GM12878 (cell line): ENCODE results near the gene VPREB1. TPM values are rescaled to one million over a fixed set of nuclear protein-coding genes. Genes with fewer than 3 reads are reported as not detected.

ENCODE experiments used
- ATAC-seq: fragments of 200-7000 bp; cut with Tn5 transposase; 3 replicates; pipeline ENCODE4 v1.9.1; 2020; ENCODE audit warnings: mild to moderate bottlenecking, moderate library complexity
- BruUV-seq: library from RNA; stranded (reverse); fragments of 400-500 nt; replicated peaks from 2 replicates; lab custom pipeline; 2021; lab: Mats Ljungman, UMichigan
- CTCF ChIA-PET: fragments of 300-600 bp; sonication (Branson Sonifier 250); formaldehyde crosslinking; extraction: SDS; loops from one replicate; lab custom pipeline; 2021; ENCODE audit warnings: inconsistent platforms; lab: Yijun Ruan, JAX
- POLR2A ChIA-PET: fragments of 350-600 bp; formaldehyde crosslinking; extraction: SDS; loops from one replicate; lab custom pipeline; 2021; ENCODE audit warnings: inconsistent platforms; lab: Charles Lee
- RAD21 ChIA-PET: fragments of 300-600 bp; sonication (Branson Sonifier 250); formaldehyde crosslinking; loops from one replicate; lab custom pipeline; 2023; ENCODE audit warnings: antibody characterized with exemption; ENCODE audit not compliant: unreplicated experiment; lab: Charles Lee
- SMC1A ChIA-PET: fragments of 300-600 bp; sonication (Branson Sonifier 250); formaldehyde crosslinking; loops from one replicate; lab custom pipeline; 2023; ENCODE audit not compliant: unreplicated experiment, uncharacterized antibody; lab: Charles Lee
- DNase-seq: peaks from one replicate; pipeline ENCODE4 v3.0.0-alpha.2; 2011; ENCODE audit warnings: low read depth, low spot score
- FAIRE-seq: peaks from 3 replicates; lab custom pipeline; 2011; peaks lifted over from hg19 to GRCh38; lab: Jason Lieb, UNC
- H2AFZ ChIP-seq: 2 replicates; pipeline ENCODE4 v1.6.0; 2011; ENCODE audit warnings: low read depth, low read length, control low read depth; ENCODE audit not compliant: control insufficient read depth
- H3K27ac ChIP-seq: 2 replicates; pipeline ENCODE4 v1.5.1; 2011; ENCODE audit warnings: control low read depth; ENCODE audit not compliant: control insufficient read depth, insufficient read depth
- H3K27me3 ChIP-seq, 2 experiments: replicated peaks in 1 of 2; 2 replicates each; pipeline versions ENCODE4 v1.6.0 to v1.6.1; 2011; ENCODE audit warnings: low read length in 1 of 2; ENCODE audit not compliant: control insufficient read depth in 2 of 2, insufficient read depth in 2 of 2
- H3K36me3 ChIP-seq, 2 experiments: 2 replicates each; pipeline ENCODE4 v1.5.1; 2011; ENCODE audit warnings: low read length in 1 of 2; ENCODE audit not compliant: control insufficient read depth in 2 of 2, insufficient read depth in 2 of 2
- H3K4me1 ChIP-seq: 2 replicates; pipeline ENCODE4 v1.6.1; 2011; ENCODE audit warnings: mild to moderate bottlenecking, low read length, moderate library complexity, mixed read lengths; ENCODE audit not compliant: control insufficient read depth, insufficient read depth
- H3K4me2 ChIP-seq: 2 replicates; pipeline ENCODE4 v1.6.0; 2011; ENCODE audit warnings: control low read depth; ENCODE audit not compliant: control insufficient read depth, insufficient read depth
- H3K4me3 ChIP-seq: fragments of 200-600 bp; sonication (generic); 2 replicates; pipeline ENCODE4 v1.5.1; 2016
- H3K79me2 ChIP-seq: 2 replicates; pipeline ENCODE4 v1.6.0; 2011; ENCODE audit warnings: low read length; ENCODE audit not compliant: control insufficient read depth, insufficient read depth
- H3K9ac ChIP-seq: 2 replicates; pipeline ENCODE4 v1.8.0; 2011; ENCODE audit warnings: low read length, control low read depth, mixed read lengths; ENCODE audit not compliant: control insufficient read depth, insufficient read depth
- H3K9me3 ChIP-seq: replicated peaks from 3 replicates; pipeline ENCODE4 v1.5.1; 2011; ENCODE audit warnings: mild to moderate bottlenecking, low read length; ENCODE audit not compliant: control insufficient read depth, insufficient read depth
- H4K20me1 ChIP-seq: 2 replicates; pipeline ENCODE4 v1.6.0; 2011; ENCODE audit not compliant: control insufficient read depth, insufficient read depth
- ASH2L ChIP-seq: fragments of 300-600, 200-600 bp; sonication (generic); IDR thresholded peaks from 2 replicates; pipeline ENCODE4 v1.6.1; 2017; ENCODE audit warnings: low read depth, mild to moderate bottlenecking, borderline replicate concordance
- BCL11A ChIP-seq: IDR thresholded peaks from 2 replicates; pipeline ENCODE4 v1.6.1; 2011; ENCODE audit warnings: low read depth, low read length
- BMI1 ChIP-seq: fragments of 450-650 bp; IDR thresholded peaks from 2 replicates; pipeline ENCODE4 v1.6.1; 2016; ENCODE audit warnings: mild to moderate bottlenecking, moderate library complexity, borderline replicate concordance
- CBX3 ChIP-seq: fragments of 200-600 bp; sonication (generic); IDR thresholded peaks from 2 replicates; pipeline ENCODE4 v1.6.1; 2016; ENCODE audit warnings: low read depth, borderline replicate concordance
- CBX5 ChIP-seq: sonication (generic); IDR thresholded peaks from 2 replicates; pipeline ENCODE4 v1.6.1; 2016; ENCODE audit warnings: low read depth, moderate library complexity, mild to moderate bottlenecking, inconsistent platforms
- CEBPB ChIP-seq, 2 experiments: fragments of 150-350 bp in 1 of 2; IDR thresholded peaks; 2 replicates each; pipeline ENCODE4 v1.6.1; 2012 to 2014; ENCODE audit warnings: low read depth in 2 of 2, low read length in 2 of 2, borderline replicate concordance in 1 of 2, inconsistent platforms in 1 of 2
- CREM ChIP-seq: IDR thresholded peaks from 2 replicates; pipeline ENCODE4 v1.6.1; 2014; ENCODE audit warnings: antibody characterized with exemption, low read depth
- DPF2 ChIP-seq: fragments of 450-650 bp; IDR thresholded peaks from 2 replicates; pipeline ENCODE4 v1.6.1; 2017; ENCODE audit warnings: mild to moderate bottlenecking
- EGR1 ChIP-seq, 2 experiments: IDR thresholded peaks; 1 replicate in 1 of 2; 2 replicates in 1 of 2; pipeline ENCODE4 v1.6.1; 2011 to 2012; ENCODE audit warnings: low read depth in 2 of 2, low read length in 2 of 2, borderline replicate concordance in 1 of 2, mild to moderate bottlenecking in 1 of 2, moderate library complexity in 1 of 2
- ETV6 ChIP-seq, 2 experiments: fragments of 450-650 bp in 1 of 2; IDR thresholded peaks in 1 of 2; conservative IDR thresholded peaks in 1 of 2; 2 replicates each; pipeline ENCODE4 v1.6.1; 2014; ENCODE audit warnings: antibody characterized with exemption in 1 of 2, borderline replicate concordance in 1 of 2, low read depth in 1 of 2, mild to moderate bottlenecking in 1 of 2, moderate library complexity in 1 of 2
- EZH2 ChIP-seq: IDR thresholded peaks from 2 replicates; pipeline ENCODE4 v1.6.1; 2012; ENCODE audit warnings: low read depth, mild to moderate bottlenecking, control low read depth, inconsistent platforms, low read length, borderline replicate concordance; ENCODE audit not compliant: control insufficient read depth
- FOXM1 ChIP-seq: IDR thresholded peaks from 2 replicates; pipeline ENCODE4 v1.6.1; 2012; ENCODE audit warnings: low read depth, mild to moderate bottlenecking, inconsistent platforms, low read length, moderate library complexity
- HDAC6 ChIP-seq: fragments of 200-600 bp; sonication (generic); IDR thresholded peaks from one replicate; pipeline ENCODE4 v1.8.0; 2017; ENCODE audit warnings: antibody characterized with exemption; ENCODE audit not compliant: unreplicated experiment
- MEF2B ChIP-seq: fragments of 450-650 bp; IDR thresholded peaks from 2 replicates; pipeline ENCODE4 v1.6.1; 2018; ENCODE audit warnings: mild to moderate bottlenecking, moderate library complexity; ENCODE audit not compliant: partially characterized antibody, poor library complexity, severe bottlenecking
- MYB ChIP-seq: fragments of 150-350 bp; IDR thresholded peaks from 2 replicates; pipeline ENCODE4 v1.6.1; 2014; ENCODE audit warnings: mild to moderate bottlenecking, low read depth, low read length, borderline replicate concordance
- NRF1 ChIP-seq: conservative IDR thresholded peaks from 2 replicates; pipeline ENCODE4 v1.6.1; 2011; ENCODE audit warnings: mild to moderate bottlenecking, low read depth, low read length, improper control_type of control experiment
- SPI1 ChIP-seq: IDR thresholded peaks from 2 replicates; pipeline ENCODE4 v1.6.1; 2011; ENCODE audit warnings: low read depth, mild to moderate bottlenecking, low read length, moderate library complexity, borderline replicate concordance; ENCODE audit not compliant: insufficient read depth
- SREBF1 ChIP-seq: IDR thresholded peaks from 2 replicates; pipeline ENCODE4 v1.6.1; 2012; ENCODE audit warnings: mild to moderate bottlenecking, low read length
- SREBF2 ChIP-seq: IDR thresholded peaks from 2 replicates; pipeline ENCODE4 v1.6.1; 2012; ENCODE audit warnings: mild to moderate bottlenecking, low read length
- STAT3 ChIP-seq: IDR thresholded peaks from 2 replicates; pipeline ENCODE4 v1.6.1; 2011; ENCODE audit warnings: low read depth, low read length, improper control_type of control experiment
- TARDBP ChIP-seq: IDR thresholded peaks from 2 replicates; pipeline ENCODE4 v1.6.1; 2016; ENCODE audit warnings: borderline replicate concordance
- WRNIP1 ChIP-seq: IDR thresholded peaks from 2 replicates; pipeline ENCODE4 v1.6.1; 2011; ENCODE audit warnings: low read depth, low read length, improper control_type of control experiment, borderline replicate concordance
- ZNF622 ChIP-seq: fragments of 450-650 bp; IDR thresholded peaks from 2 replicates; pipeline ENCODE4 v1.6.1; 2017; ENCODE audit warnings: mild to moderate bottlenecking, inconsistent platforms
- WGBS: methylation state at CpG from one replicate; pipeline ENCODE4 v1.1.6; 2016; ENCODE audit warnings: low lambda C conversion rate; ENCODE audit not compliant: insufficient replicate concordance, insufficient coverage; ENCODE audit errors: missing lambda C conversion rate; 5-methylcytosine and 5-hydroxymethylcytosine counted together
- in situ Hi-C: fragments of 300-500 bp; cut with MboI; formaldehyde crosslinking; loops from 9 replicates; pipeline ENCODE4 v1.14.3; 2018; ENCODE audit warnings: mixed read lengths
- intact Hi-C: fragments of 100-400 bp; cut with micrococcal nuclease; formaldehyde crosslinking; loops from one replicate; pipeline ENCODE4 v1.14.2; 2022; ENCODE audit not compliant: unreplicated experiment
- polyA plus RNA-seq, 11 experiments: library from polyadenylated mRNA; depleted of rRNA in 4 of 11; unstranded in 6 of 11; stranded (reverse) in 5 of 11; fragments of >200 nt; fragmentation: Nextera tagmentation in 4 of 11; fragmentation: Illumina TruSeq in 1 of 11; extraction: Ambion mirVana in 4 of 11; extraction: Trizol in 1 of 11; gene quantifications; 1 replicate in 1 of 11; 2 replicates in 10 of 11; pipeline versions ENCODE4 v1.2.1 to v1.2.3, GENCODE V29; 2011 to 2016; ENCODE audit warnings: inconsistent platforms in 2 of 11, missing spikeins in 2 of 11, low read depth in 1 of 11
- total RNA-seq, 4 experiments: library from RNA; depleted of rRNA in 3 of 4; stranded (reverse); fragments of >200 nt in 3 of 4; fragmentation: Illumina TruSeq in 1 of 4; extraction: Trizol in 1 of 4; gene quantifications; 2 replicates each; pipeline versions ENCODE4 v1.2.1 to v1.2.3, GENCODE V29; 2013 to 2021
- TF ChIP-seq, protein P1 (sequence below): fragments of 150-350 bp; IDR thresholded peaks from 2 replicates; pipeline ENCODE4 v1.6.1; 2016; ENCODE audit warnings: low read depth, low read length

The VPREB1 gene
- total and polyA plus RNA-seq, 10 of the 15 experiments (the other 5 are each of a cell fraction or from before 2014, with no cell fraction given): not detected

DNA sequence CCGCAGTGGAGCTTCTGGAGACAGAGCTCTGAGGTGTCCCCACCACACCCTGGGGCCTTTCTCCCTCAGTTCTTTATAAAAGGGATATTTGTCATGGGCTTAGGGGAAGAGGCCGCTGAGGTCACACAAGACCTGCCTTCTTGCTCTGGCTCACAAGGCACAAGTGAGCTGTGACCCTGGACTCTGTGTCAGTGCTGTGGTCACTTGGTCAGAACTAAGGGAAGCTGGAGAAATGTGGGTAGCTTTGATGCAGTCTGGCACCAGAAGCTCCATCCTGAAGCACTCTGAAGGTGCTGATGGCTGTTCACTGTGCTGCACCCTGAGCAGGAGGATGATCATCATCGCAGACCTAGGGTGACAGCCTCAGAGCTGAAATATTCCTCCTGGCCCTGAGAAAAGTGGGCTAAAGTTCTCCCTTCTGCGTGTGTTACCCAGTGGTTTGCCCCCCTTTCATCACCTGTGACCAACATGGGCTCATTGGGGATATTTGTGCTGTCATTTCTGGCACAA lies 28.1 kb upstream of the VPREB1 start (continued):
- TF ChIP-seq ZNF622 (no peak), EGR1 (IDR thresholded peaks at IDR 0.05; ENCODE audit: borderline replicate concordance in 1 of 2, low read depth in 2 of 2, low read length in 2 of 2) (no peak), BCL11A (no peak), NRF1 (no peak), MEF2B (no peak), STAT3 (no peak), ASH2L (no peak), SREBF1 (no peak), EZH2 (no peak), CREM (no peak), ETV6 (conservative IDR thresholded peaks at IDR 0.05 in 1 of 2, IDR thresholded peaks at IDR 0.05 in 1 of 2; ENCODE audit: borderline replicate concordance in 1 of 2, low read depth in 1 of 2) (no peak)

DNA sequence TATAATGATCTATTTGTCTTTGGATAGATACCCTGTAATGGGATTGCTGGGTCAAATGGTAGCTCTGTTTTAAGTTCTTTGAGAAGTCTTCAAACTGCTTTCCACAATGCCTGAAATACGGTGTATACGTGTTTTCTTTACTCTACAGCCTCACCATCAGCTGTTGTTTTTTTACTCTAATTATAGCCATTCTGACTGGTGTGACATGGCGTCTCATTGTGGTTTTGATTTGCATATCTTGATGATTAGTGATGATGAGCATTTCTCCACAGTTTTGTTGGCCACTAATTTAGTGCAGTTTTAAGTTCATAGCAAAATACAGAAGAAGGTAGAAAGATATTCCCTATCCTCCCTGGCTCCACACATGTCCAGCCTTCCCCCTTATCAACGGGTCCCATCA lies 26.3 kb upstream of the VPREB1 start:
- Histone ChIP-seq H3K27ac (no peak overlapping the region), H3K36me3 (no peaks in the 10 kb centered on the region), H3K4me1 (peaks cover 3% of the 10 kb centered on the region; the same call in 1 of the 2 replicates), H3K4me2 (no peak overlapping the region), H3K9me3 (no peaks in the 10 kb centered on the region), H3K79me2 (no peaks in the 10 kb centered on the region), H3K9ac (no peak overlapping the region), H4K20me1 (no peaks in the 10 kb centered on the region), H2AFZ (no peak overlapping the region), H3K27me3 (no peaks in the 10 kb centered on the region), H3K4me3 (no peak overlapping the region)
- intact Hi-C loops: no loop called here
- DNase-seq (no peak), FAIRE-seq (no peak), ATAC-seq (no peak)
- BruUV-seq: no TSS peak
- in situ Hi-C loops: no loop called here
- CTCF ChIA-PET: interaction anchor here (0.9 kb wide), 1 partner anchor 10 kb away, joined by 3 read pairs; no protein-coding TSS in a partner anchor
- SMC1A ChIA-PET: no interaction called here
- RAD21 ChIA-PET: no interaction called here
- POLR2A ChIA-PET: no interaction called here
- 3% methylated on average over 4 of the region's 4 CpGs for WGBS
- TF ChIP-seq DPF2 (no peak), CBX5 (no peak), FOXM1 (no peak), MYB (no peak), HDAC6 (no peak), WRNIP1 (no peak), CBX3 (no peak), CEBPB (IDR thresholded peaks at IDR 0.05; ENCODE audit: borderline replicate concordance in 1 of 2, low read depth in 2 of 2, low read length in 2 of 2) (no peak), TARDBP (no peak), SPI1 (no peak), BMI1 (no peak), SREBF2 (no peak)
- TF ChIP-seq, protein P1, sequence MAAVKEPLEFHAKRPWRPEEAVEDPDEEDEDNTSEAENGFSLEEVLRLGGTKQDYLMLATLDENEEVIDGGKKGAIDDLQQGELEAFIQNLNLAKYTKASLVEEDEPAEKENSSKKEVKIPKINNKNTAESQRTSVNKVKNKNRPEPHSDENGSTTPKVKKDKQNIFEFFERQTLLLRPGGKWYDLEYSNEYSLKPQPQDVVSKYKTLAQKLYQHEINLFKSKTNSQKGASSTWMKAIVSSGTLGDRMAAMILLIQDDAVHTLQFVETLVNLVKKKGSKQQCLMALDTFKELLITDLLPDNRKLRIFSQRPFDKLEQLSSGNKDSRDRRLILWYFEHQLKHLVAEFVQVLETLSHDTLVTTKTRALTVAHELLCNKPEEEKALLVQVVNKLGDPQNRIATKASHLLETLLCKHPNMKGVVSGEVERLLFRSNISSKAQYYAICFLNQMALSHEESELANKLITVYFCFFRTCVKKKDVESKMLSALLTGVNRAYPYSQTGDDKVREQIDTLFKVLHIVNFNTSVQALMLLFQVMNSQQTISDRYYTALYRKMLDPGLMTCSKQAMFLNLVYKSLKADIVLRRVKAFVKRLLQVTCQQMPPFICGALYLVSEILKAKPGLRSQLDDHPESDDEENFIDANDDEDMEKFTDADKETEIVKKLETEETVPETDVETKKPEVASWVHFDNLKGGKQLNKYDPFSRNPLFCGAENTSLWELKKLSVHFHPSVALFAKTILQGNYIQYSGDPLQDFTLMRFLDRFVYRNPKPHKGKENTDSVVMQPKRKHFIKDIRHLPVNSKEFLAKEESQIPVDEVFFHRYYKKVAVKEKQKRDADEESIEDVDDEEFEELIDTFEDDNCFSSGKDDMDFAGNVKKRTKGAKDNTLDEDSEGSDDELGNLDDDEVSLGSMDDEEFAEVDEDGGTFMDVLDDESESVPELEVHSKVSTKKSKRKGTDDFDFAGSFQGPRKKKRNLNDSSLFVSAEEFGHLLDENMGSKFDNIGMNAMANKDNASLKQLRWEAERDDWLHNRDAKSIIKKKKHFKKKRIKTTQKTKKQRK: no peak
